HEK293T (cell line): Measurements from ENCODE around the gene SHOC1.

Source experiments
- BHLHE40 ChIP-seq: fragments of 450-650 bp; IDR thresholded peaks from 2 replicates; pipeline ENCODE4 v1.6.1; 2016; ENCODE audit warnings: mild to moderate bottlenecking, moderate library complexity, borderline replicate concordance
- ELF4 ChIP-seq: fragments of 450-650 bp; IDR thresholded peaks from 2 replicates; pipeline ENCODE4 v1.6.1; 2017; ENCODE audit warnings: antibody characterized with exemption
- FOXA1 ChIP-seq: fragments of 450-650 bp; IDR thresholded peaks from 2 replicates; pipeline ENCODE4 v1.6.1; 2016; ENCODE audit warnings: mild to moderate bottlenecking
- FOXK2 ChIP-seq: fragments of 450-650 bp; IDR thresholded peaks from 2 replicates; pipeline ENCODE4 v1.6.1; 2016; ENCODE audit warnings: mild to moderate bottlenecking
- SUZ12 ChIP-seq: fragments of 450-650 bp; IDR thresholded peaks from 2 replicates; pipeline ENCODE4 v1.6.1; 2016; ENCODE audit warnings: mild to moderate bottlenecking
- ZNF384 ChIP-seq: fragments of 450-650 bp; IDR thresholded peaks from 2 replicates; pipeline ENCODE4 v1.6.1; 2016

- TF ChIP-seq ELF4, result no peak
- TF ChIP-seq FOXA1, result no peak
- TF ChIP-seq FOXK2, result no peak
- TF ChIP-seq SUZ12, result no peak
- TF ChIP-seq BHLHE40, result no peak
- TF ChIP-seq ZNF384, result no peak
Observed at GRCh38 chr9:111762556-111762955, 32.2 kb downstream of the SHOC1 start.
